ENCODE measurements around the gene GNL3L.
"Not testable (repeated sequence)": the region's sequence is repeated elsewhere in the genome, so short reads cannot be mapped to it uniquely, and the experiment has no call there.

Gene GNL3L

GRCh38 chrX:54561622-54562021 is 31.6 kb downstream of the GNL3L start:
- no peak for DNase-seq

- DNase-seq = no peak
Observed at GRCh38 chrX:54564936-54565335, 34.9 kb downstream of the GNL3L start.

- DNase-seq = no peak
Observed at GRCh38 chrX:54570332-54570731, 40.3 kb downstream of the GNL3L start.

GRCh38 chrX:54572641-54573040 is 42.6 kb downstream of the GNL3L start:
- DNase-seq = not testable (repeated sequence)

- no peak for DNase-seq
Observed at GRCh38 chrX:54597728-54598127, 67.7 kb downstream of the GNL3L start.

- no peak for DNase-seq
Observed at GRCh38 chrX:54602563-54602962, 72.5 kb downstream of the GNL3L start.
